Glomerular visceral epithelial cell (primary cell): ENCODE data around the gene SPATA20.
A peak's percentile ranks its signal among the peaks of the same experiment; 100 is the strongest.

Experiments used
- DNase-seq: peaks from one replicate; pipeline ENCODE4 v3.0.0-alpha.2; 2016; ENCODE audit errors: extremely low spot score

The SPATA20 gene

DNA sequence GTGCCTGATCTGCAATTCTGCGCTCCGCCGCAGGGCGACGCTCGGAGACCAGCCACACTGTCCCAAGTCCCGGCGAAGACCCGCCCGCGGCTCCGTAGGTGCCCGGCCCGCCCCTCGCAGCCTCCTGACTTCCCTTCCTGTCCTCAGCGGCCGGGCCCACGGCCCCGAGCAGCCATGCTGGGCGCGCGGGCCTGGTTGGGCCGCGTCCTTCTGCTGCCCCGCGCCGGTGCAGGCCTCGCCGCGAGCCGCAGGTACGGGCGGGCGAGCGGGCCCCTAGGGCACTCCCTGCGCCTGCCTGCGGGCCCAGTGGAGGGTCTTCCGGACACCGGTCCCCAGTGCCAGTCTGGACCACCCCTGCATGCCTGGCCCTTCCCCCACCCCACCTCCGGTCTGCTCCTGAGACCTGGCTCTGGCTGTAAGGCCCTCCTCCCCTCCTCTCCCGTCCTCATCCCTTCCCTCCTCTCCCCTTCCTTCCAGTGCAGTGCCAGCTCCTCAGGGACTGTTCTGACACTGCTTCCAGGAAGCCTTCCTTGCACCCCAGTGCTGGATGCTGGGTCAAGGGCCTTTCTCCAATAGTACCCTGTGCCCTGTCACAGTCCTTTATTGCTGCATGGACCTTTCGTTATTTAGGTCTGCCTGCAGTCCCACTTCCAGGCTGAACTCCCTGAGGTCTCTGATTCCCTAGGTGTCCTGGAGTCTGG is at the start of gene SPATA20:
SPATA20 (plus strand) TSS at position 140 of the 701 bp plus-strand sequence; CDS start at position 175, 35 bp downstream.
- peak; percentile 93 for DNase-seq

DNA sequence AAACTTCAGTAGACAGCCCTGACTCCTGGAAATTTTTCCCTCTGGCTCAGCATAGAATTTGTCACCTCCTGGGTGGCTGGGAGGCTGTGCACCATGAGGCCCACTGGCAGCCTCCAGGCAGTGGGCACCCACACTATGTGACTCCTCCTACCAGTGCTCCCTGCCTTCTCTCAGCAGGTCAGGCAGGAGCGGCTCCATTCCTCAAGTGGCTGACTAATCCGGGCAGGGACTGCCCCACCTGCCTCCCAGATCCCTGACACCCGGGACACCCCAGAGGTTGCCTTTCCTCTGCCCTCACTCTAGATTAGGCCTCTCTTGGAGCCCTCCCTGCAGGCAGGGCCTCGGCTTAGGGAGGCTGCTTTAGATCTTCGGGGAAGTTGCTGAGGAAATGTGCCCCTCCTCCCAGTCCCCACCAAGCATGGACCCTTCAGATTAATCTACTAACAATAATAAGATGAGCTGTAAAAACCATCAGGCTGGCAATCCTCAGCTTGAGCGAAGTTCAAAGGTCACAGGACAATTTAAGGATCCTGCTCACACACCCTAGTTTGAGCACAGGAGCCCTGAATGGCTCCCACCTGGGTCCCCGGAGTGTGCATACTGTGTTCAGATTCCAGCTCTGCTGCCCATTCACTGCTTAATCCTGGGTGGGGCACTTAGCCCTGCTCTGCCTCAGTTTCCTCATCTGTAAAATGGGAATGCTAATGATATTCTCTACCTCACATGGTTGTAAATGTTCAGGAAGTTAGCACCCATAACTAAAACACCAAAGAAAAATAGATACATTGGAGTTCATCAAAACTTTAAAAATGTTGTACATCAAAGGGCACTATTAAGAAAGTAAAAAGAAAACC is 48.7 kb upstream of the SPATA20 start:
- peak; percentile 25 for DNase-seq

DNA sequence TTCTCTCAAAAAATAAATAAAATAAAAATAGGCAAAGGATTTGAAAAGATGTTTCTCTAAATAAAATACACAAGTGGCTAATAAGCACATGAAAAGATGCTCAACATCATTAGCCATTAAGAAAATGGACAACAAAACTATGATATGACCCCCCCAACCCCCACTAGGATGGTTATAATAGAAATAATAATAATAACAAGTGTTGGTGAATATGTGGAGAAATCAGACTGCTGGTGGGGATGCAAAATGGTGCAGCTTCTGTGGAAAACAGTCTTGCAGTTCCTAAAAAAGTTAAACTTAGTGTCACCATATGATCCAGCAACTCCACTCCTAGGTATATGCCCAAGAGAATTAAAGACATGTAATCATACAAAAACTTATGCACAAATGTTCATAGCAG is 47.7 kb upstream of the SPATA20 start:
- no peak for DNase-seq

DNA sequence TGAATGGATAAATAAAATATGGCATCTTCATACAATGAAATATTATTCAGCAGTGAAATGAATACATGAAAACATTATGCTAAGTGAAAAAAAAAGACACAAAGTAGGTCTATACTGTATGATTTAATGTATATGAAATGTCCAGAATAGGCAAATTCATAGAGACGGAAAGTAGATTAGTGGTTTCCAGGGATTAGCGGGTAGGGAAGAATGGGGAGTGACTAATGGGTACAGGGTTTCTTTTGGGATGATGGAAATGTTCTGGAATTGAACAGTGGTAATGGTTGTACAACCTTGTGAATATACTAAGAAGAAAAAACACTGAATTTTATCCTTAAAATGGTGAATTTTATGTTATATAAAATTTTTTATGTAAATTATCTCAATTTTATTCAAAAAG is 47.3 kb upstream of the SPATA20 start:
- DNase-seq = no peak

DNA sequence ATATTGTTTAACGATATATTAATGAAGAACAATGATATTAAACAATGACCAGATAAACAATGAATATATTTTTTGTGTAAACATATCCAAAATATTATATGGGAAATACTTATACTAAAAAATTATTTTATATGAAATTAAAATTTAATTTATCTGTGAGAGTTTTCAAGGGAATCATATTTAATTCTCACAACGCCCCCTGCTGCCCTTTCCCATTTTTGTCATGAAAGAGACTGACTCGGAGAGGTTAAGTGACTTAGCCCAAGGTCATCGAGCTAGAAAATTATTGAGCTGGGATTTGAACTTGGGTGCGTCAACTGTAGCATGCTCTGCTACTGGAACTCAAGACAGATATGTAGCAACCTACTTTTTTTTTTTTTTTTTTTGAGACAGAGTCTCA is 45.9 kb upstream of the SPATA20 start:
- DNase-seq = peak; percentile 27

GRCh38 chr17:50502301-50502990 is 44.5 kb upstream of the SPATA20 start:
- DNase-seq = no peak

DNA sequence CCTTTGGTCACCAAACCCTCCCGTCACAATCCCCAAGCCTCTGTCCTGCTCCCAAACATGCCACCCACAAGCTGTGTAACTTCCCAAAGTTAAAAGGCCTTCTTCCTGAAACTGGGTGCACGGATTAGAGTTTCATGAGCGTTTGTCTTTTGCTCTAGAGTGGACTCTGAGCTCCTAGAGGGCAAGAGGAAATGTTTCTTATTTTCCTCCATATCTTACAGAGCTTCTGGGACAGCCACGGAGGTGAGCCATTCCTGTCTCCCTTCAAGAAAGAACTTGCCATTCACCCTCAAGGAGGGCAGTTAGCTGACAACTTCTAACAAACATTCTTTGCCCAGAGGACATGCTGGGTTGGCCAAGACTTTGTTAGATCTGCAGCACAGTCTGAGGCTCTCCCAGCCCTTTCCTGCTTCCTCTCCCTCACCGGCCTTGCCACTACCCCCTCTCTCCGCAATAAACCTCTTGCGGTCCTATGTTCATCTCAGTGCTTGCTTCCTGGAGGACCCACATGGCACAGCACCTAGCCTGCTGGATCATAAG is 41.3 kb upstream of the SPATA20 start:
- DNase-seq = no peak

DNA sequence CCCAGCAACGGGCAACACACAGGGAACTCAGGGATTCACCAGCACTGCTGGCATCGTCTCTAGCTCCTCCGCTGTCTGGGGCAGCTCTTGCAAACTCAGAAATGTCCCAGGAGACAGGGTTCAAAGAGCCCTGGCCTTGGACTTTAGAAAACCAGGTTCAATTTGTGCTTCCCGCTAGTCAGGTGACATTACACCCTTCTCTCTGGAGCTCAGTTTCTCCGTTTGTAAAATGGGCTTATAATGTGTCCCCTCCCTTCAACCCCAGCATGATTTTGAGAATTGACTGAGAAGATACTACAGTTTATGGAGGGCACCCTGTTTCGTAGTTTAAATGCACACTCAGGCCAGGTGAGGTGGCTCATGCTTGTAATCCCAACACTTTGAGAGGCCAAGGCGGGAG is 40.7 kb upstream of the SPATA20 start:
- no peak for DNase-seq

GRCh38 chr17:50507871-50508572 is 39.0 kb upstream of the SPATA20 start, which contains the start of gene MYCBPAP:
Gene MYCBPAP, plus strand, starts transcription at chr17:50508439. Its CDS starts 236 bp downstream, at chr17:50508675.
- DNase-seq = no peak

GRCh38 chr17:50508573-50509460 is 38.2 kb upstream of the SPATA20 start:
- no peak for DNase-seq

DNA sequence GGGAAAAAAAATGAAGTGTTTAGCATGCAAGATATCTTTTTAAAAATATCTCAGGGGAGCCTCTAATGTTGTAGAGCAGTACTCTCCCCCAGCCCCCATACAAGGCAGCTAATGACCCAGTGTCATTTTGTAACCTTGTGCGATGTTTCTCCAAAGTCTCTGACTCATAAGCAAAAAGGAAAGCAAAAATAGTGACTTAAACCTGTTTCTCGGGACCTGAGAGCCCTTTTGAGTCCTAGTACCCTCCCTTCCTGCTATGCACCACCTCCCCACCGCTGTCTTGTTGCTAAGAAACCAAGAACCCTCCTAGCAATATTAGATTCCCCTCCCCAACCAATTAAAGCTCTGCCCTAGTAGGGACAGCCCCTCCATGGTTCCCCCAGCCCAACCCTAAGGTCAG is 35.9 kb upstream of the SPATA20 start:
- DNase-seq = no peak

DNA sequence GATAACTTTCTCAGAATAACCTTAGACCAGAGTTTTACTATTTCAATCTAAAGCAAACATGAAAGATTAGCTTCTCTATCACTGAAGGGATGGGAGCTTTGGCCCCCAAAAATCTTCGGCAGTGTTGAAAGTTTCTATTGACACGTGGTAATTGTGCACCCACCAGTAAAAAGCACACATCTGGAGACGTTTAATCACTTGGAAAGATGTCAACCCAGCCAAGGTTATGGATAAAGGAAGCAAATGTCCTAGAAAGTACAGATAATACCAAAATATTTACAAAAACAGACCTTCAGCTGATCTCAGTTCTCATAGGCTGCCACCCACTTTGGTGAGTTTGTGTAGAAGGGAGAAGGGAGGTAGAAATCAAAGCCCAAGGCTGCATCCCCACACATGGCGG is 33.5 kb upstream of the SPATA20 start:
- DNase-seq = no peak

- DNase-seq = no peak
These were observed 32.6 kb upstream of the SPATA20 start for GRCh38 chr17:50514388-50514787.

- DNase-seq = peak; percentile 53
These were observed 31.9 kb upstream of the SPATA20 start for GRCh38 chr17:50514936-50515702.

DNA sequence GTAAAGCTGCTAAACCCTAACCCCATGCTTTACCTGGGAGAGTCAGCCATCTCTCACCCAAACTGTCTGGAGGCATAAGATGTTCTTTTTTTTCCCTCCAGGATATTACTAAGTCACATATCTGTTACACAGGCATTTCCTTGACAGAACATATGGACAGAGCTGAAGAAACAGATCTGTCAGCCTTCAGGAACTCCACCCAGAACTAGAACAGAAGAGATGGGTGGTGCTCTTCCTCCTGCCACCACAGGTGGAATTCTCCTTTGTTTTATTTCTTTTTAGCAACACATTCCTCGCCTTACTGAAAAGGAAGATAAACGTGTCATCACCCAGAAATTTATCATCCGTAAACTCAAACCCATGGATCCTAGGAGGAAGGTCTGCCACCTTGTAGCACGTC is 30.0 kb upstream of the SPATA20 start:
- no peak for DNase-seq

GRCh38 chr17:50517504-50518383 is 29.2 kb upstream of the SPATA20 start:
- DNase-seq = no peak

- DNase-seq = no peak
These were observed 28.5 kb upstream of the SPATA20 start for GRCh38 chr17:50518384-50519023.

- no peak for DNase-seq
These were observed 27.7 kb upstream of the SPATA20 start for GRCh38 chr17:50519141-50519834.
